Thoracic aorta endothelial cell (primary cell): Measurements from ENCODE around the gene WIF1. TPM values are rescaled to one million over a fixed set of nuclear protein-coding genes. Genes with fewer than 3 reads are reported as not detected.

Source experiments
- small RNA-seq: library from RNA; depleted of rRNA; stranded (forward); fragments of <200 nt; gene quantifications from one replicate; pipeline ENCODE3, GENCODE V24; 2012
- total RNA-seq: library from RNA; depleted of rRNA; stranded (reverse); fragments of >200 nt; gene quantifications from 2 replicates; pipeline ENCODE4 v1.2.3, GENCODE V29; 2012

WIF1 gene
- total RNA-seq, result not detected in 2 replicates

DNA sequence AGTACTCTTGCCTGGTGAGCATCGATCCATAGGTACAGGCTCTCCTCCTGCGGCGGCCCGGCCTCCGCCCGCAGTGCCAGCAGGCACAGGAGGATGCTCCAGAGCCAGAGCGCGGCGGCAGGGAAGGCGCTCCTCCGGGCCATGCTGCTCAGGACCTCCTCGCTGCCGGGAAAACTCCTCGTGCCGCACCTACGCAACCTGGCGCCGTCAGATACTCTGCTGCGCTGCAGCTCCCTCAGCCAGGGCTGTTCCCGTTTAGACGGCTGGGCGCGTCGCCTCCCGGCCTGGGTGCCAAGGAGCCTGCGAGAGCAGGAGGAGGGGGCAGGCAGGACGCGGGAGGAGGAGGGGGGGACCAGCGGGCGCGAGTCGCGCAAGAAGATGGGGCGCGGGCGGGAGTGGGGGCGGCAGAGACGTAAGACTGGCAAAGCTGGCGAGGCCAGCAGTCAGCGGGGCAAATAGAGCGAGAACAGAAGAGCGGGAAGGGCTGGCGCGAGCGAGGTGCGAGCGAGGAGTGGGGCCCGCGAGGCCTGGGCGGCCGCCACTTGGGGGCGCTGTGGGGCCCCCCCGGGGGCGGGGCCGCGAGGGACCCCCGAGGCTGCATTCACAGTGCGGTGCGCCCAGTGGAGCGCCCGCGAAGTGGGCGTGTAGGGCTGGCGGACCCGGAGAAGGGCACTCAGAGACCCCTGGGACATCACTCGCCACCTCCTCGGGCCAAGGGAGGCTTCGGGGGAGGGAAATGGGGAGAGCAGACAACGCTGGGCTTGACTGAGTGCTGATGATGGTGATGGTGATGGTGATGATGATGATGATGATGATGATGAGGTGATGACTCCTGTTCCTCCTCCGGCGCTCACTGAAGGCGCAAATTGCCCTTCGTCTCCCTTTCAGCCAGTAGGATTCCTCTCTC lies at the start of gene WIF1:
Gene WIF1 (minus strand): TSS at position 257 of the 907 bp plus-strand sequence. CDS start 114 bp downstream, at position 143.

GRCh38 chr12:65169320-65170208 lies 48.5 kb upstream of the WIF1 start, which contains the start of gene LEMD3:
LEMD3 (plus strand) TSS chr12:65169583; CDS start chr12:65169597, 14 bp downstream.

Small RNA genes within 50 kb of the gene (small RNA-seq; reads per million reads assigned to genes)
- 1.1 reads per million, percentile 21 among the genes with 10 or more reads in this experiment for gene RNU6-166P

Other genes with a start within 250 kb of the WIF1 start
- 36.7 and 39.1 TPM in 2 replicates for gene LEMD3, start 48.3 kb upstream of the WIF1 start, total RNA-seq
- gene MSRB3, start 157.4 kb upstream of the WIF1 start, total RNA-seq, result 44.4 and 58.2 TPM in 2 replicates